Esophagus squamous epithelium (tissue), 4 donors: ENCODE measurements around the gene KANSL2.

ENCODE experiments used
- POLR2A ChIP-seq, 4 donors: fragments of 450-650 bp; IDR thresholded peaks; one replicate each; pipeline ENCODE4 v1.6.1; 2017; ENCODE audit warnings: antibody characterized with exemption in 4 of 4, mild to moderate bottlenecking in 4 of 4, moderate library complexity in 3 of 4
- TF ChIP-seq, protein P1 (sequence below), 6 experiments: fragments of 450-650 bp in 4 of 6; fragments of 200-600 bp in 2 of 6; sonication (generic) in 2 of 6; IDR thresholded peaks; one replicate each; pipeline ENCODE4 v1.5.1; 2016 to 2019; ENCODE audit warnings: antibody characterized with exemption in 6 of 6, mild to moderate bottlenecking in 4 of 6, moderate library complexity in 4 of 6

DNA sequence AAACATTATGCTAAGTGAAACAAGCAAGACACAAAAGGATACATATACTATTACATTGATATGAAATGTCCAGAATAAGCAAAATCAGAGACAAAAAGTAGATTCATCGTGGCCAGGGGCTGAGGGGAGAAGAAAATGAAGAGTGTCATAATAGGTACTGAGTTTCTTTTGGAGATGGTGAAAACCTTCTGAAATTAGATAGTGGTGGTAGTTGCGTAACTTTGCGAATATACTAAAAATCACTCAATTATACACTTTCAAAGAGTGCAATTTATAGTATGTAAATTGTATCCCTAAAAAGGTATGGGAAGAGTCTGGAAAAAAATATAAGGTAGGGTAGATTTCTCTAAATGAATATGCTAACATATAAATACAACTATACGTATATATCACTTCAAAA lies 22.2 kb downstream of the KANSL2 start:
- TF ChIP-seq, protein P1, sequence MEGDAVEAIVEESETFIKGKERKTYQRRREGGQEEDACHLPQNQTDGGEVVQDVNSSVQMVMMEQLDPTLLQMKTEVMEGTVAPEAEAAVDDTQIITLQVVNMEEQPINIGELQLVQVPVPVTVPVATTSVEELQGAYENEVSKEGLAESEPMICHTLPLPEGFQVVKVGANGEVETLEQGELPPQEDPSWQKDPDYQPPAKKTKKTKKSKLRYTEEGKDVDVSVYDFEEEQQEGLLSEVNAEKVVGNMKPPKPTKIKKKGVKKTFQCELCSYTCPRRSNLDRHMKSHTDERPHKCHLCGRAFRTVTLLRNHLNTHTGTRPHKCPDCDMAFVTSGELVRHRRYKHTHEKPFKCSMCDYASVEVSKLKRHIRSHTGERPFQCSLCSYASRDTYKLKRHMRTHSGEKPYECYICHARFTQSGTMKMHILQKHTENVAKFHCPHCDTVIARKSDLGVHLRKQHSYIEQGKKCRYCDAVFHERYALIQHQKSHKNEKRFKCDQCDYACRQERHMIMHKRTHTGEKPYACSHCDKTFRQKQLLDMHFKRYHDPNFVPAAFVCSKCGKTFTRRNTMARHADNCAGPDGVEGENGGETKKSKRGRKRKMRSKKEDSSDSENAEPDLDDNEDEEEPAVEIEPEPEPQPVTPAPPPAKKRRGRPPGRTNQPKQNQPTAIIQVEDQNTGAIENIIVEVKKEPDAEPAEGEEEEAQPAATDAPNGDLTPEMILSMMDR (IDR thresholded peaks at IDR 0.05), result no peak
- no peak for TF ChIP-seq POLR2A (IDR thresholded peaks at IDR 0.05)
